ENCODE measurements around the gene NHLRC2. TPM values are rescaled to one million over a fixed set of nuclear protein-coding genes. Genes with fewer than 3 reads are reported as not detected.

The NHLRC2 gene
- total and polyA plus RNA-seq, 7 donors = 2.4 to 67.8 (median 31.0) TPM

DNA sequence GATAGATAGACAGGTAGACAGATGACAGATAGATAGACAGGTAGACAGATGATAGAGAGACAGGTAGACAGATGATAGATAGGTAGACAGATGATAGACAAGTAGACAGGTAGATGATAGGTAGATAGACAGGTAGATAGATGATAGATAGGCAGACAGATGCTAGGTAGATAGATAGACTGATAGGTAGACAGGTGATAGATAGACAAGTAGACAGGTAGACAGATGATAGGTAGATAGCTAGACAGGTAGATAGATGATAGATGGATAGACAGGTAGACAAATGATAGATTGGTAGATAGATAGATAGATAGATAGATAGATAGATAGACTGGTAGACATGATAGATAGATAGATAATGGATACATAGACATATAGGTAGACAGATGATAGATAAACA lies 95.8 kb downstream of the NHLRC2 start:
- H3K27me3 ChIP-seq = no peaks in the 10 kb centered on the region
- intact Hi-C loops (cut with DNase I) = loop anchor here (10.0 kb wide), 1 partner anchor 95 kb away; the partner anchor contains the start of gene ADRB1
- H3K27ac ChIP-seq = no peak overlapping the region
- H3K4me3 ChIP-seq = no peak overlapping the region
- peaks cover 0 to 14% (median 8%) of the 10 kb centered on the region in 4 donors for H3K4me1 ChIP-seq
- H3K36me3 ChIP-seq = no peaks in the 10 kb centered on the region
- TF ChIP-seq POLR2AphosphoS5 (IDR thresholded peaks at IDR 0.05) (no peak), EP300 (IDR thresholded peaks at IDR 0.05) (no peak), POLR2A (IDR thresholded peaks at IDR 0.05) (no peak)
- TF ChIP-seq, protein P1, sequence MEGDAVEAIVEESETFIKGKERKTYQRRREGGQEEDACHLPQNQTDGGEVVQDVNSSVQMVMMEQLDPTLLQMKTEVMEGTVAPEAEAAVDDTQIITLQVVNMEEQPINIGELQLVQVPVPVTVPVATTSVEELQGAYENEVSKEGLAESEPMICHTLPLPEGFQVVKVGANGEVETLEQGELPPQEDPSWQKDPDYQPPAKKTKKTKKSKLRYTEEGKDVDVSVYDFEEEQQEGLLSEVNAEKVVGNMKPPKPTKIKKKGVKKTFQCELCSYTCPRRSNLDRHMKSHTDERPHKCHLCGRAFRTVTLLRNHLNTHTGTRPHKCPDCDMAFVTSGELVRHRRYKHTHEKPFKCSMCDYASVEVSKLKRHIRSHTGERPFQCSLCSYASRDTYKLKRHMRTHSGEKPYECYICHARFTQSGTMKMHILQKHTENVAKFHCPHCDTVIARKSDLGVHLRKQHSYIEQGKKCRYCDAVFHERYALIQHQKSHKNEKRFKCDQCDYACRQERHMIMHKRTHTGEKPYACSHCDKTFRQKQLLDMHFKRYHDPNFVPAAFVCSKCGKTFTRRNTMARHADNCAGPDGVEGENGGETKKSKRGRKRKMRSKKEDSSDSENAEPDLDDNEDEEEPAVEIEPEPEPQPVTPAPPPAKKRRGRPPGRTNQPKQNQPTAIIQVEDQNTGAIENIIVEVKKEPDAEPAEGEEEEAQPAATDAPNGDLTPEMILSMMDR (IDR thresholded peaks at IDR 0.05) = no peak
- no peak for DNase-seq
- H3K9me3 ChIP-seq = no peaks in the 10 kb centered on the region

DNA sequence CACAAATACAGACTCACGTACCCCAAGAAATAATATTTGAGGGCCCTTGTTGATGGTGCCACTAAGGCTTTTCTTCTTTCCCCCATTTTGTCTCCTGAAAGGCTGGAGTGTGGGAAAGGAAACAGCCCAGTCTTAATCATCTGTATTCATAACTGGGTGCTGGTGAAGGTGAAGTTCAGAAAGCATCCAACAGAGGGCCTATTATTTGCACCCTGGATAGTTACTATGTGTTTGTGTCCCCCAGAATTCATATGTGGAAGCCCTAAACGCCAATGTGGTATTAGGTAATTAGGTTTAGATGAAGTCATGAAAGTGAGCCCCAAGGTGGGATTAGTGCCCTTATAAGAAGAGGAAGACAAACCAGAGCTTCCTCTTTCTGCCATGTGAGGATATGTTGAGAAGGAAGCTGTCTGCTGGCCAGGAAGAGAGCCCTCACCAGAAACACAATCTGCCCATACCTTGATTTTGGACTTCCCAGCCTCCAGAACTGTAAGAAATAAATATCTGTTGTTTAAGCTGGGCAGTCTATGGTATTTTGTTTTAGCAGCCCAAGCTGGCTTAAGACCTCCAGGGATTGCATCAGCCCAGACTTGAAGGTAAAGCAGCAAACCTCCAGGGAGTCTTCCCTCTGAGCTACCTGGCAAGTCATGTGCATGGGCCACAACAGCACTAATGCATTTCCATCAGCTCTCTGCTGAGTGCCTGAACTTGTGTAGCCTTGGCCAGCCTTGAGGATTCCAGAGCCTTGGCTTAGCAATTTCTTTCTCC lies 99.2 kb downstream of the NHLRC2 start:
- Histone ChIP-seq H3K9me3 (no peaks in the 10 kb centered on the region), H3K4me3 (no peak overlapping the region), H3K36me3 (no peaks in the 10 kb centered on the region), H3K27me3 (no peaks in the 10 kb centered on the region), H3K27ac (peak overlapping the region in 1 of 4 donors; percentile 27), H3K4me1 (peaks cover 0 to 23% (median 17%) of the 10 kb centered on the region in 4 donors)
- intact Hi-C loops (cut with DNase I) = loop anchor here (10.0 kb wide), 1 partner anchor 91 kb away; the partner anchor contains the start of gene ADRB1
- DNase-seq = no peak
- TF ChIP-seq EP300 (IDR thresholded peaks at IDR 0.05) = no peak
- TF ChIP-seq, protein P1 (IDR thresholded peaks at IDR 0.05) = no peak
- TF ChIP-seq POLR2AphosphoS5 (IDR thresholded peaks at IDR 0.05) = no peak
- WGBS, 2 donors = 88 to 90% methylated on average over 2 of the region's 2 CpGs

DNA sequence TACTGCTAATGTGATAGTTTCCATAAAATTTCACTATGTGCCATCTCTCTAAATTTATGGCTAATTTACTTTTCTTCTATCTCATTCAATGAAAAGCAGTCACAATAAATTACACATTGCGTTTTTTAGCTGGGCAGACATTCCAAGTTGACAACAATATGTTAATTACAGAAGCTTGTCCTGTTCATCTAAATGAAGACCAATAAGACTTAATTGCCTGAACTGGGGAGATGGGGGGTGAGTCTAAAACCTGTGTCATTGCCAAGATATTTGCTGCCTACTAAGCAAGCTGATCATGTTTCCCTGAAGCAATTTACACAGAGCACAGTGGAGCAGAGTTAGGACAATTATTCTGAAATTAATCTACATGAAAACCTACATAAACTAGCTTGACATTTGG lies 99.9 kb downstream of the NHLRC2 start:
- Histone ChIP-seq H3K4me1 (peaks cover 0 to 30% (median 25%) of the 10 kb centered on the region in 4 donors), H3K27ac (peak overlapping the region in 1 of 4 donors; percentile 27), H3K9me3 (no peaks in the 10 kb centered on the region), H3K27me3 (no peaks in the 10 kb centered on the region), H3K4me3 (no peak overlapping the region), H3K36me3 (no peaks in the 10 kb centered on the region)
- no peak for DNase-seq
- WGBS, 2 donors = 88 to 99% methylated on average over 1 of the region's 1 CpG
- TF ChIP-seq EP300 (IDR thresholded peaks at IDR 0.05) = no peak
- TF ChIP-seq, protein P1 (IDR thresholded peaks at IDR 0.05) = no peak
- intact Hi-C loops (cut with DNase I) = loop anchor here (10.0 kb wide), 1 partner anchor 90 kb away; the partner anchor contains the start of gene ADRB1

DNA sequence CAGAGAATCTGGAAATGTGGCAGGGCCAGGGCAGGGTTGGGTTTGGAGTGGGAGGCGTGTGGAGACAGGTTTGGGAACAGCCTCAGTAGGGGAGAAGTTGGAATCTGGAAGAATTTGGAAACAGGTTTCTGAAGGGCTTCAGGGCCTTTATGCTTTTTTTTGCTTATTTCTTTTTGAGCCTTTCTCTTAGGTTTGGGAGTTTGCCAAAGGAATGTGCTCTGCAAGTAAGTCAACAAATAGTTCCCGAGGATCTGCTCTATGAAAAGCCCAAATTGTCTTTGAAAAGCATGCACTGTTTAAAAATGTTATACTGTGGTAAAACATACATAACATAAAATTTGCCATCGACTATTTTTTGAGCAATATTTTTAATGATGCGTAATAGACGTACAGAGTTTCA lies 102.6 kb downstream of the NHLRC2 start:
- no peaks in the 10 kb centered on the region for H3K36me3 ChIP-seq
- H3K4me1 ChIP-seq = peaks cover 0 to 32% (median 25%) of the 10 kb centered on the region in 4 donors
- H3K9me3 ChIP-seq = no peaks in the 10 kb centered on the region
- H3K27me3 ChIP-seq = no peaks in the 10 kb centered on the region
- DNase-seq = no peak
- H3K27ac ChIP-seq = peak overlapping the region; percentile 33 to 78 (median 70)
- intact Hi-C loops (cut with DNase I) = loop anchor here (10.0 kb wide), 1 partner anchor 88 kb away; the partner anchor contains the start of gene ADRB1
- 57 to 71% methylated on average over 5 of the region's 5 CpGs for WGBS, 2 donors
- H3K4me3 ChIP-seq = no peak overlapping the region
- TF ChIP-seq POLR2AphosphoS5 (IDR thresholded peaks at IDR 0.05) (no peak), POLR2A (IDR thresholded peaks at IDR 0.05) (no peak), EP300 (IDR thresholded peaks at IDR 0.05) (no peak)
- TF ChIP-seq, protein P1 (IDR thresholded peaks at IDR 0.05) = no peak

Measured in sigmoid colon (tissue), 7 donors.